ENCODE measurements around the gene BRIP1.

The BRIP1 gene

GRCh38 chr17:61634011-61634539, 229.3 kb downstream of the BRIP1 start:
- H3K36me3 ChIP-seq (ENCODE audit: insufficient read depth) = no peaks in the 10 kb centered on the region
- no peak overlapping the region for H3K27ac ChIP-seq
- H3K4me2 ChIP-seq = no peak overlapping the region
- no peak overlapping the region for H3K4me3 ChIP-seq (IDR thresholded peaks at IDR 0.05; ENCODE audit: insufficient read depth, low read depth, low read length)
- no peaks in the 10 kb centered on the region for H3K4me1 ChIP-seq (ENCODE audit: low read depth, poor library complexity, severe bottlenecking)
- no peak overlapping the region for H3K9ac ChIP-seq
- no peaks in the 10 kb centered on the region for H3K79me2 ChIP-seq (ENCODE audit: insufficient read depth, low read depth)
- no peaks in the 10 kb centered on the region for H4K20me1 ChIP-seq (ENCODE audit: insufficient read depth)
- no peaks in the 10 kb centered on the region for H3K27me3 ChIP-seq (ENCODE audit: insufficient read depth, low read depth)
- no peak for TF ChIP-seq CTCF (conservative IDR thresholded peaks at IDR 0.05; ENCODE audit: low read depth, low read length)
- H2AFZ ChIP-seq (ENCODE audit: low read depth) = no peak overlapping the region

- Histone ChIP-seq H4K20me1 (ENCODE audit: insufficient read depth) (no peaks in the 10 kb centered on the region), H3K36me3 (ENCODE audit: insufficient read depth) (no peaks in the 10 kb centered on the region), H3K9ac (no peak overlapping the region), H3K4me3 (IDR thresholded peaks at IDR 0.05; ENCODE audit: insufficient read depth, low read depth, low read length) (no peak overlapping the region), H3K79me2 (ENCODE audit: insufficient read depth, low read depth) (no peaks in the 10 kb centered on the region), H3K4me1 (ENCODE audit: low read depth, poor library complexity, severe bottlenecking) (no peaks in the 10 kb centered on the region), H3K4me2 (no peak overlapping the region), H3K27me3 (ENCODE audit: insufficient read depth, low read depth) (no peaks in the 10 kb centered on the region), H2AFZ (ENCODE audit: low read depth) (no peak overlapping the region), H3K27ac (no peak overlapping the region)
- TF ChIP-seq CTCF (conservative IDR thresholded peaks at IDR 0.05; ENCODE audit: low read depth, low read length) = no peak
Observed at GRCh38 chr17:61632826-61633225, 230.5 kb downstream of the BRIP1 start.

GRCh38 chr17:61631800-61632199, 231.5 kb downstream of the BRIP1 start:
- no peak for TF ChIP-seq CTCF (conservative IDR thresholded peaks at IDR 0.05; ENCODE audit: low read depth, low read length)
- Histone ChIP-seq H2AFZ (ENCODE audit: low read depth) (no peak overlapping the region), H3K4me1 (ENCODE audit: low read depth, poor library complexity, severe bottlenecking) (no peaks in the 10 kb centered on the region), H3K27me3 (ENCODE audit: insufficient read depth, low read depth) (no peaks in the 10 kb centered on the region), H3K4me2 (no peak overlapping the region), H4K20me1 (ENCODE audit: insufficient read depth) (no peaks in the 10 kb centered on the region), H3K9ac (no peak overlapping the region), H3K4me3 (IDR thresholded peaks at IDR 0.05; ENCODE audit: insufficient read depth, low read depth, low read length) (no peak overlapping the region), H3K79me2 (ENCODE audit: insufficient read depth, low read depth) (no peaks in the 10 kb centered on the region), H3K36me3 (ENCODE audit: insufficient read depth) (no peaks in the 10 kb centered on the region), H3K27ac (no peak overlapping the region)

All from KMS-11 (cell line).